ENCODE measurements around the gene GFM1.
A peak's percentile ranks its signal among the peaks of the same experiment; 100 is the strongest.

- TF ChIP-seq CTCF (IDR thresholded peaks at IDR 0.05) (peak; percentile 74), EZH2 (IDR thresholded peaks at IDR 0.05) (no peak)
Observed at GRCh38 chr3:158659454-158660237, 15.3 kb downstream of the GFM1 start.
